Nephron (organoid): Measurements from ENCODE around the gene BMPR1A.
"Not testable (repeated sequence)": the region's sequence is repeated elsewhere in the genome, so short reads cannot be mapped to it uniquely, and the experiment has no call there.

Experiments
- H3K27ac Mint-ChIP-seq, 3 experiments: 2 replicates each; pipeline ENCODE4 v1.8.0; 2020; ENCODE audit warnings: mixed read lengths in 3 of 3, mild to moderate bottlenecking in 2 of 3, moderate library complexity in 1 of 3
- H3K27me3 Mint-ChIP-seq: 2 replicates; pipeline ENCODE4 v1.8.0; 2021; ENCODE audit warnings: low read depth, mild to moderate bottlenecking, moderate library complexity, mixed read lengths
- H3K36me3 Mint-ChIP-seq: 2 replicates; pipeline ENCODE4 v1.8.0; 2020; ENCODE audit warnings: low read depth, mixed read lengths
- H3K4me1 Mint-ChIP-seq: 2 replicates; pipeline ENCODE4 v1.8.0; 2020; ENCODE audit warnings: mixed read lengths
- H3K4me3 Mint-ChIP-seq, 3 experiments: 2 replicates each; pipeline ENCODE4 v1.8.0; 2020; ENCODE audit warnings: mild to moderate bottlenecking in 3 of 3, mixed read lengths in 3 of 3, moderate library complexity in 2 of 3
- H3K9me3 Mint-ChIP-seq: 2 replicates; pipeline ENCODE4 v1.8.0; 2020; ENCODE audit warnings: mixed read lengths
- TF ChIP-seq, protein P1 (sequence below), 3 experiments: fragments of 200-600 bp; sonication (generic); IDR thresholded peaks; one replicate each; pipeline ENCODE4 v1.5.0; 2021; ENCODE audit warnings: antibody characterized with exemption in 3 of 3; ENCODE audit not compliant: unreplicated experiment in 3 of 3

BMPR1A gene

DNA sequence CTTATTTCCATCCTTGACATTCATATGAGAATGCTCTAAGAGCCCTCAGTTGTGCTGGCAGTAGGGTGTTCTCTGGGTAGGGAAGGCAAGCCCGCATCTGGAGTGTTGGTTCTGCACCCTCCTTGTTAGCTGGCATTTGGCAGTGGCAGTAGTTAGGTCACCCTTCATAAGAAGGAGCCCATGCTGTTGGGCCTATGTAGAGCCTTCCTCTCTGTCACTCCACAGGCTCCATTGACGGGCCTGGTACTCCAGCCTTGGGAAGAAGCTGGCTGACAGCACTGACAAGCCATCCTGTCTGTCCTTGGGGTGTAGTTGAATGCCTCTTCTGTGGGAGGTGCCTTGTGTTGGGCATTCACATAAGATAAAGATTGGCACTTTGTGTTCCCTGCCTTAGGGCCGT is 89.7 kb downstream of the BMPR1A start:
- no peak overlapping the region for H3K4me3 Mint-ChIP-seq
- TF ChIP-seq, protein P1, sequence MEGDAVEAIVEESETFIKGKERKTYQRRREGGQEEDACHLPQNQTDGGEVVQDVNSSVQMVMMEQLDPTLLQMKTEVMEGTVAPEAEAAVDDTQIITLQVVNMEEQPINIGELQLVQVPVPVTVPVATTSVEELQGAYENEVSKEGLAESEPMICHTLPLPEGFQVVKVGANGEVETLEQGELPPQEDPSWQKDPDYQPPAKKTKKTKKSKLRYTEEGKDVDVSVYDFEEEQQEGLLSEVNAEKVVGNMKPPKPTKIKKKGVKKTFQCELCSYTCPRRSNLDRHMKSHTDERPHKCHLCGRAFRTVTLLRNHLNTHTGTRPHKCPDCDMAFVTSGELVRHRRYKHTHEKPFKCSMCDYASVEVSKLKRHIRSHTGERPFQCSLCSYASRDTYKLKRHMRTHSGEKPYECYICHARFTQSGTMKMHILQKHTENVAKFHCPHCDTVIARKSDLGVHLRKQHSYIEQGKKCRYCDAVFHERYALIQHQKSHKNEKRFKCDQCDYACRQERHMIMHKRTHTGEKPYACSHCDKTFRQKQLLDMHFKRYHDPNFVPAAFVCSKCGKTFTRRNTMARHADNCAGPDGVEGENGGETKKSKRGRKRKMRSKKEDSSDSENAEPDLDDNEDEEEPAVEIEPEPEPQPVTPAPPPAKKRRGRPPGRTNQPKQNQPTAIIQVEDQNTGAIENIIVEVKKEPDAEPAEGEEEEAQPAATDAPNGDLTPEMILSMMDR (IDR thresholded peaks at IDR 0.05; ENCODE audit: unreplicated experiment in 3 of 3) = no peak
- no peaks in the 10 kb centered on the region for H3K27me3 Mint-ChIP-seq
- H3K36me3 Mint-ChIP-seq = peaks cover 45% of the 10 kb centered on the region
- H3K27ac Mint-ChIP-seq = no peak overlapping the region
- no peaks in the 10 kb centered on the region for H3K9me3 Mint-ChIP-seq
- H3K4me1 Mint-ChIP-seq = no peaks in the 10 kb centered on the region

DNA sequence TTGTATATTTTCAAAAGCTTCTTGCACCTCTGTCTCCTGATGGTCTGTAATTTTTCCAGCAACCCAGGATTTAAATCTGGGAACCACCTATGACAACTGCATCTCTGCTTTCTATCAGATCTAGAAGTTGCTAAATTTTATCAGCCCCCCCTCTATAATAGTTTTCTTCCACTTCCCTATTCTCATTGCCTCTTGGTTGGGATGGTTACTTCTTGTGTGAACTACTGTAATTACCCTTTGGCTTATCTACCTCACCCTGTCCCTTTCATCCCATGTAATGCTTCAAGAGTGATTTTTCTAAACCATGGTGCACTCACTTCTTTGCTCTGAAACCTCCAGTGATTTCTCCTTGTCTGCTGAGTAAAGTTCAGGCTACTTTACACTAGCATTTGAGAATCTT is 92.3 kb downstream of the BMPR1A start:
- TF ChIP-seq, protein P1 (IDR thresholded peaks at IDR 0.05; ENCODE audit: unreplicated experiment in 3 of 3) = no peak
- peaks cover 4% of the 10 kb centered on the region for H3K4me1 Mint-ChIP-seq
- H3K4me3 Mint-ChIP-seq = no peak overlapping the region
- peaks cover 38% of the 10 kb centered on the region for H3K36me3 Mint-ChIP-seq
- H3K9me3 Mint-ChIP-seq = no peaks in the 10 kb centered on the region
- no peaks in the 10 kb centered on the region for H3K27me3 Mint-ChIP-seq
- H3K27ac Mint-ChIP-seq = no peak overlapping the region

DNA sequence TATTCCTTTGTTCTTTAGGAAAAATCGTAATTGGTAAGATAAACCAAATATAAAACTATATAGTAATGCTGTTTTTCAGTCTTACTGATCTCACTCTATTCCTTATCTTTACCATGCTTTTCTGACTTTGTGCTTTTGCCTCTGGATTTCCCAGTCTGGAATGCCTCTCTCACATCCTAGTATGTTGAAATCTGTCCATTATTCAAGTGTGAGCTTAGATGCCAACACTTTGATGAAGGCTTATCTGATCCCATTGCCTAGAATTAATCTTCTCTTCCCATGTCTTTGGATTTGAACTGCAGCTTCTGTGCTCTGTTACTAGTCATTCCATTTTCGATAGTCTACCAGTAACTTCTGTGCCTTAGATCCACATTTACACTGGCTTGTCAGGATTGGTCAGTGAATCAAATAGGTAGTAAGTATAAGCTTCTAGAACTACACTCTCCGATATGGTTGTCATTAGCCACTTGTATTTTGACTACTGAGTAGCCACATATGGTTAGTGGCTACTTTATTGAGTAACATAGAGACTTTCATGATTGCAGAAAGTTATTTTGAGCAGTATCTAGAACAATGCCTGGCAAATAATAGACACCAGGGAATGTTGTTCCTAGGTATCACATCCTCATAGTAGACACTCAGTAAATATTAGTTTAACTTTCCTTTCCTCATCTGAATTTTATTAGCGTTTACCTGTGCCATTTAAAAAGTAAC is 92.9 kb downstream of the BMPR1A start:
- TF ChIP-seq, protein P1 (IDR thresholded peaks at IDR 0.05; ENCODE audit: unreplicated experiment in 3 of 3) = no peak
- no peak overlapping the region for H3K27ac Mint-ChIP-seq
- H3K9me3 Mint-ChIP-seq = no peaks in the 10 kb centered on the region
- peaks cover 4% of the 10 kb centered on the region for H3K4me1 Mint-ChIP-seq
- peaks cover 41% of the 10 kb centered on the region for H3K36me3 Mint-ChIP-seq
- no peaks in the 10 kb centered on the region for H3K27me3 Mint-ChIP-seq
- H3K4me3 Mint-ChIP-seq = no peak overlapping the region

DNA sequence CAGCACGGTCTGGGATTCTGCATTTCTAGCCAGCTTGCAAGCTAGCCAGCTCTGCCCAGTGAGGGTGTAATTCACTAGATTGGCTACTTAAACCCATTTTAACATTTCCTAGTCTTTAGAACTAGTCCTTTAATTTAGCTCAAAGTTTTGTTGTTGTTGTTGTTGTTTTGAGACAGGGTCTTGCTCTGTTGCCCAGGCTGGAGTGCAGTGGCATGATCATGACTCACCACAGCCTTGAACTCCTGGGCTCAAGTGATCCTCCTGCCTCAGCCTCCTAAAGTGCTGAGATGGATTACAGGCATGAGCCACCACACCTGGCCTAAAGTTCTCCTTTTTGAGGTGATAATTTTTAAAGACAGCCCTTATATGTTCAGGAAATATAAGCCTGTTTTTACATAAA is 94.1 kb downstream of the BMPR1A start:
- H3K27me3 Mint-ChIP-seq = no peaks in the 10 kb centered on the region
- H3K4me3 Mint-ChIP-seq = no peak overlapping the region
- TF ChIP-seq, protein P1 (IDR thresholded peaks at IDR 0.05; ENCODE audit: unreplicated experiment in 3 of 3) = no peak
- H3K4me1 Mint-ChIP-seq = peaks cover 4% of the 10 kb centered on the region
- no peaks in the 10 kb centered on the region for H3K9me3 Mint-ChIP-seq
- peaks cover 39% of the 10 kb centered on the region for H3K36me3 Mint-ChIP-seq
- H3K27ac Mint-ChIP-seq = no peak overlapping the region

DNA sequence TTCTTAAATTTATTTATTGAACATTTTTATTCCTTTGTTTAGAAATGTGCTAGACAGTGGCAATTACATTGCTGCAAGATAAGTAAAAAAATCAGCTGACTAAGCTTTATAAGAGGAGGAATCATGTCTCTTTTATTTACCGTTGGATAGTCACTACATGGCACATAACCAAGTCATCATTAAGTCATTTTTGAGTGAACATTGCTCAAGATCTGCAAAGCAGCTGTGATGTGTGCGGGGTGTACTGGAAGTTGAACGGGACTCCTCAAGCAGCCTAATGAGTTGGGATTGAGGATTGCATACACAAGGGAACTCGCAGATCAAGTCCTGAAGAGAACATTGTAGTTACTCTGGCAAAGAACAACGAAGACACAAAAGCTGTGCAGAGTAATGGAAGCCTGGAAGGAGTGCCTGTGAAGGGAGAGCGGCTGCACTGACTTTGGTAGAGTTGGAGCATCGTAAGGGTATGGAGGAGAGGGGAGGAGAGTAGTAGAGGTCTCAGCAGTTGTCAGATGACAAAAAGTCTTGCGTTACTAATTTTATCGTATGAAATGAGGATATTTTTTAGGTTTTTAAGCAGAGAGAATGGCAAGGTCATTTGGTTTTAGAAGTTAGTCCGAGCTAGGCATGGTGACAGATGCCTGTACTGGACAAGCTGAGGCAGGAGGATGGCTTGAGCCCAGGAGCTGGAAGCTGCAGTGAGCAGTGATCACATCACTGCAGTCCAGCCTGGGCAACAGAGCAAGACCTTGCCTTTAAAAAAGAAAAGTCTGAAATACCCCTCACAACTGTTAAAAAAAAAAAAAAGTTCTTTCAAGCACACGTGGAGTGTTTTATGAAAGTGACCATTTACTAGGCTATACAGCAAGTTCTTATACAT is 95.1 kb downstream of the BMPR1A start:
- peak overlapping the region in 1 of 3 experiments; percentile 2 for H3K27ac Mint-ChIP-seq
- TF ChIP-seq, protein P1 (IDR thresholded peaks at IDR 0.05; ENCODE audit: unreplicated experiment in 3 of 3) = no peak
- no peaks in the 10 kb centered on the region for H3K27me3 Mint-ChIP-seq
- H3K4me1 Mint-ChIP-seq = peaks cover 4% of the 10 kb centered on the region
- H3K4me3 Mint-ChIP-seq = no peak overlapping the region
- H3K9me3 Mint-ChIP-seq = no peaks in the 10 kb centered on the region
- peaks cover 48% of the 10 kb centered on the region for H3K36me3 Mint-ChIP-seq

DNA sequence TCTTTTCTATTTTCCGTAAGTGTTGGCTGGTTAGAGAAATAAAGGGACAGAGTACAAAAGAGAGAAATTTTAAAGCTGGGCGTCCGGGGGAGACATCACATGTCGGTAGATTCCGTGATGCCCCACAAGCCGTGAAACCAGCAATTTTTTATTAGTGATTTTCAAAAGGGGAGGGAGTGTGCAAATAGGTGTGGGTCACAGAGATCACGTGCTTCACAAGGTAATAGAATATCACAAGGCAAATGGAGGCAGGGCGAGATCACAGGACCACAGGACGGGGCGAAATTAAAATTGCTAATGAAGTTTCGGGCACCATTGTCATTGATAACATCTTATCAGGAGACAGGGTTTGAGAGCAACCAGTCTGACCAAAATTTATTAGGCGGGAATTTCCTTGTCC is 97.2 kb downstream of the BMPR1A start:
- not testable (repeated sequence) for H3K4me1 Mint-ChIP-seq, H3K4me3 Mint-ChIP-seq
- peaks cover 56% of the 10 kb centered on the region for H3K36me3 Mint-ChIP-seq

More for the DNA sequence above, 97.2 kb downstream of the BMPR1A start:
- H3K9me3 Mint-ChIP-seq, H3K27me3 Mint-ChIP-seq, H3K27ac Mint-ChIP-seq: not testable (repeated sequence)
